Measurements from ENCODE around the gene KCTD19. TPM values are rescaled to one million over a fixed set of nuclear protein-coding genes. Genes with fewer than 3 reads are reported as not detected.

The KCTD19 gene
- total RNA-seq, 1 experiment from 2014 or later = not detected

DNA sequence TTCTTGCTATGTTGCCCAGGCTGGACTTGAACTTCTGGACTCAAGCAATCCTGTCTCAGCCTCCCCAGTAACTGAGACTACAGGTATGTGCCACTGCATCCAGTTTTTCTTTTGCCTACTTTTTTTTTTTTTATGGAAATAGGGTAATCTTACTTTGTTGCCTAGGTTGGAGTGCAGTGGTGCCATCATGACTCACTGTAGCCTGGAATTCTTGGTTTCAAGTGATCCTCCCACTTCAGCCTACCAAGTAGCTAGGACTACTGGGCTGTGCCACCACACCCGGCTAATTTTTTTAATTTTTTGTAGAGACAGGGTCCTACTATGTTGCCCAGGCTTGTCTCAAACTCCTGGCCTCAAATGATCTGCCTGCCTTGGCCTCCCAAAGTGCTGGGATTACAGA, 10.1 kb upstream of the KCTD19 start:
- Histone ChIP-seq H3K4me1 (replicated peaks; ENCODE audit: insufficient read depth) (no peaks in the 10 kb centered on the region), H3K79me2 (ENCODE audit: low read depth) (no peaks in the 10 kb centered on the region), H3K4me3 (no peak overlapping the region), H3F3A (ENCODE audit: insufficient read depth, low read depth) (no peaks in the 10 kb centered on the region; the same call in 1 of the 2 replicates), H3K9me2 (ENCODE audit: insufficient read depth) (no peaks in the 10 kb centered on the region), H2AFZ (no peak overlapping the region), H3K4me2 (no peak overlapping the region), H3K27me3 (ENCODE audit: insufficient read depth, low read depth) (no peaks in the 10 kb centered on the region), H3K9me3 (ENCODE audit: insufficient read depth, low read depth) (0 out of 2 replicates have a peak, but pooled peaks cover 7% of the 10 kb centered on the region), H4K20me1 (ENCODE audit: insufficient read depth) (no peaks in the 10 kb centered on the region), H3K36me3 (ENCODE audit: low read depth) (no peaks in the 10 kb centered on the region), H3K27ac (no peak overlapping the region)
- POLR2A ChIA-PET (ENCODE audit: unreplicated experiment) = no interaction called here
- CTCF ChIA-PET = interaction anchor here (0.6 kb wide), 1 partner anchor 124 kb away, joined by 5 read pairs; no protein-coding TSS in a partner anchor
- no peak for DNase-seq
- no peak for TF ChIP-seq EZH2 (IDR thresholded peaks at IDR 0.05; ENCODE audit: low read depth)
- TF ChIP-seq, protein P1, sequence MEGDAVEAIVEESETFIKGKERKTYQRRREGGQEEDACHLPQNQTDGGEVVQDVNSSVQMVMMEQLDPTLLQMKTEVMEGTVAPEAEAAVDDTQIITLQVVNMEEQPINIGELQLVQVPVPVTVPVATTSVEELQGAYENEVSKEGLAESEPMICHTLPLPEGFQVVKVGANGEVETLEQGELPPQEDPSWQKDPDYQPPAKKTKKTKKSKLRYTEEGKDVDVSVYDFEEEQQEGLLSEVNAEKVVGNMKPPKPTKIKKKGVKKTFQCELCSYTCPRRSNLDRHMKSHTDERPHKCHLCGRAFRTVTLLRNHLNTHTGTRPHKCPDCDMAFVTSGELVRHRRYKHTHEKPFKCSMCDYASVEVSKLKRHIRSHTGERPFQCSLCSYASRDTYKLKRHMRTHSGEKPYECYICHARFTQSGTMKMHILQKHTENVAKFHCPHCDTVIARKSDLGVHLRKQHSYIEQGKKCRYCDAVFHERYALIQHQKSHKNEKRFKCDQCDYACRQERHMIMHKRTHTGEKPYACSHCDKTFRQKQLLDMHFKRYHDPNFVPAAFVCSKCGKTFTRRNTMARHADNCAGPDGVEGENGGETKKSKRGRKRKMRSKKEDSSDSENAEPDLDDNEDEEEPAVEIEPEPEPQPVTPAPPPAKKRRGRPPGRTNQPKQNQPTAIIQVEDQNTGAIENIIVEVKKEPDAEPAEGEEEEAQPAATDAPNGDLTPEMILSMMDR (conservative IDR thresholded peaks at IDR 0.05) = no peak
- intact Hi-C loops (cut with micrococcal nuclease; ENCODE audit: unreplicated experiment) = loop anchor here (5.0 kb wide), 2 partner anchors 59 to 74 kb away; partner anchors contain the start of gene PLEKHG4
- no TSS peak for BruUV-seq (replicated peaks)

DNA sequence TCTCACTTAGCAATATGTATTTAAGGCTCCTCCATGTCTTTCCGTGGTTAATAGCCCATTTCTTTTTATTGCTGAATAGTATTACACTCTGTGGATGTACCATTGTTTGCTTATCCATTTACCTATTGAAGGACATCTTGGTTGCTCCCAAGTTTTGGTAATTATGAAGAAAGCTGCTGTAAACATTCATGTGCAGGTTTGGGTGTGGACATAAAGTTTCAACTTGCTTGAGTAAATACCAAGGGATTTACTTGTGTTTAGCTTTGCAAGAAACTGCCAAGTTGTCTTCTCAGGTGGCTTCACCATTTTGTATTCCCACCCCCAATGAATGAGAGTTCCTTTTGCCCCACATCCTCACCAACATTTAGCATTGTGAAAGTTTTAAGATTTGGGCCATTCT, 9.6 kb upstream of the KCTD19 start:
- no peak overlapping the region for H3K27ac ChIP-seq
- DNase-seq = no peak
- intact Hi-C loops (cut with micrococcal nuclease; ENCODE audit: unreplicated experiment) = loop anchor here (5.0 kb wide), 2 partner anchors 59 to 74 kb away; partner anchors contain the start of gene PLEKHG4
- H3K4me1 ChIP-seq (replicated peaks; ENCODE audit: insufficient read depth) = no peaks in the 10 kb centered on the region
- no peak for TF ChIP-seq EZH2 (IDR thresholded peaks at IDR 0.05; ENCODE audit: low read depth)
- no peaks in the 10 kb centered on the region for H3K79me2 ChIP-seq (ENCODE audit: low read depth)
- no peaks in the 10 kb centered on the region for H3K27me3 ChIP-seq (ENCODE audit: insufficient read depth, low read depth)
- H3F3A ChIP-seq (ENCODE audit: insufficient read depth, low read depth) = no peaks in the 10 kb centered on the region; the same call in 1 of the 2 replicates
- no peak overlapping the region for H3K4me3 ChIP-seq
- ChIA-PET CTCF (interaction anchor here (0.6 kb wide), 1 partner anchor 123 kb away, joined by 5 read pairs; no protein-coding TSS in a partner anchor), POLR2A (ENCODE audit: unreplicated experiment) (no interaction called here)
- H3K9me3 ChIP-seq (ENCODE audit: insufficient read depth, low read depth) = 0 out of 2 replicates have a peak, but pooled peaks cover 7% of the 10 kb centered on the region
- BruUV-seq (replicated peaks) = no TSS peak
- H3K36me3 ChIP-seq (ENCODE audit: low read depth) = no peaks in the 10 kb centered on the region
- H3K4me2 ChIP-seq = no peak overlapping the region
- H2AFZ ChIP-seq = no peak overlapping the region
- H4K20me1 ChIP-seq (ENCODE audit: insufficient read depth) = no peaks in the 10 kb centered on the region
- H3K9me2 ChIP-seq (ENCODE audit: insufficient read depth) = no peaks in the 10 kb centered on the region

DNA sequence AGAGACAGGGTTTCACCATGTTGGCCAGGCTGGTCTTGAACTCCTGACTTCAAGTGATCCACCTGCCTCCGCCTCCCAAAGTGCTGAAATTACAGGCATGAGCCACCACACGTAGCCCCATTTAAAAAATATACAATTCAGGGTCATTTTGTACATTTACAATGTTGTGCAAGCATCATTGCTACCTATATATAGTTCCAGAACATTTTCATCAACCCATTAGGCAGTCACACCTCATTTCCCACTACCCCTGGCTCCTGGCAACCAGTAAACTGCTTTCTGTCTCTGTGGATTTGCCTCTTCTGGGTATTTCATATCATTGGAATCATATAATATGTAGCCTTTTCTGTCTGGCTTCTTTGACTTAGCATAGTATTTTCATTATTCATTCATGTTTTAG, 6.8 kb upstream of the KCTD19 start:
- Histone ChIP-seq H3K79me2 (ENCODE audit: low read depth) (no peaks in the 10 kb centered on the region), H3K4me3 (no peak overlapping the region), H3K4me2 (no peak overlapping the region), H4K20me1 (ENCODE audit: insufficient read depth) (no peaks in the 10 kb centered on the region), H3K9me2 (ENCODE audit: insufficient read depth) (no peaks in the 10 kb centered on the region), H3K27ac (no peak overlapping the region), H2AFZ (no peak overlapping the region), H3F3A (ENCODE audit: insufficient read depth, low read depth) (no peaks in the 10 kb centered on the region; the same call in 1 of the 2 replicates), H3K27me3 (ENCODE audit: insufficient read depth, low read depth) (no peaks in the 10 kb centered on the region), H3K9me3 (ENCODE audit: insufficient read depth, low read depth) (0 out of 2 replicates have a peak, but pooled peaks cover 7% of the 10 kb centered on the region), H3K4me1 (replicated peaks; ENCODE audit: insufficient read depth) (no peaks in the 10 kb centered on the region), H3K36me3 (ENCODE audit: low read depth) (no peaks in the 10 kb centered on the region)
- intact Hi-C loops (cut with micrococcal nuclease; ENCODE audit: unreplicated experiment) = no loop called here
- no TSS peak for BruUV-seq (replicated peaks)
- DNase-seq = no peak
- POLR2A ChIA-PET (ENCODE audit: unreplicated experiment) = no interaction called here
- no peak for TF ChIP-seq EZH2 (IDR thresholded peaks at IDR 0.05; ENCODE audit: low read depth)
- TF ChIP-seq, protein P1 (conservative IDR thresholded peaks at IDR 0.05) = no peak
- CTCF ChIA-PET = no interaction called here

DNA sequence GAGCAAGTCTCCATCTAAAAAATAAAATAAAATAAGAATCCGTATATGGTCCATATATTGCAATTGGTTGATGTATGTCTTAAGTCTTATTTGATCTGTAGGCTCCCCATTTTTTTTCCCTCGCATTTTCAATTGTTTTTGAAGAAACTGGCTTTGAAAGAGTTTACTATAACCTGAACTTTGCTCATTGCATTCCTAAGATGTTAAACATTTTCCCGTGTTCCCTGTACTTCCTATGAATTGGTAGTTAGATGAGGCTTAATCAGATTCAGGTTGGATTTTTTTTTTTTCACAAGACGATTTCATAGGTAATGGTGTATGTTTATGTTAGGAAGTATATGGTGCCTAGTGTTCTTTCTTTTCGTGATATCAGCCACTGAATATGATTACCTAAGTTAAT, 3.4 kb upstream of the KCTD19 start:
- no peak overlapping the region for H3K4me3 ChIP-seq
- no peaks in the 10 kb centered on the region for H3K36me3 ChIP-seq (ENCODE audit: low read depth)
- POLR2A ChIA-PET (ENCODE audit: unreplicated experiment) = interaction anchor here (0.7 kb wide), 1 partner anchor 351 kb away, joined by 6 read pairs; no protein-coding TSS in a partner anchor
- DNase-seq = no peak
- no peaks in the 10 kb centered on the region; the same call in 1 of the 2 replicates for H3F3A ChIP-seq (ENCODE audit: insufficient read depth, low read depth)
- H3K9me2 ChIP-seq (ENCODE audit: insufficient read depth) = no peaks in the 10 kb centered on the region
- no peak overlapping the region for H3K4me2 ChIP-seq
- 0 out of 2 replicates have a peak, but pooled peaks cover 7% of the 10 kb centered on the region for H3K9me3 ChIP-seq (ENCODE audit: insufficient read depth, low read depth)
- CTCF ChIA-PET = no interaction called here
- H3K4me1 ChIP-seq (replicated peaks; ENCODE audit: insufficient read depth) = no peaks in the 10 kb centered on the region
- no peak overlapping the region for H2AFZ ChIP-seq
- no peak for TF ChIP-seq EZH2 (IDR thresholded peaks at IDR 0.05; ENCODE audit: low read depth)
- TF ChIP-seq, protein P1 (conservative IDR thresholded peaks at IDR 0.05) = no peak
- no peaks in the 10 kb centered on the region for H3K27me3 ChIP-seq (ENCODE audit: insufficient read depth, low read depth)
- no TSS peak for BruUV-seq (replicated peaks)
- H4K20me1 ChIP-seq (ENCODE audit: insufficient read depth) = no peaks in the 10 kb centered on the region
- no peak overlapping the region for H3K27ac ChIP-seq
- H3K79me2 ChIP-seq (ENCODE audit: low read depth) = no peaks in the 10 kb centered on the region
- intact Hi-C loops (cut with micrococcal nuclease; ENCODE audit: unreplicated experiment) = no loop called here

All from PC-9 (cell line).